Kidney capillary endothelial cell (primary cell): ENCODE measurements around the gene TBX1.

Experiments used
- DNase-seq: peaks from one replicate; pipeline ENCODE4 v3.0.0-alpha.2; 2018; ENCODE audit warnings: low spot score

Gene TBX1

GRCh38 chr22:19800306-19800705 is 39.7 kb downstream of the TBX1 start:
- DNase-seq: no peak

DNA sequence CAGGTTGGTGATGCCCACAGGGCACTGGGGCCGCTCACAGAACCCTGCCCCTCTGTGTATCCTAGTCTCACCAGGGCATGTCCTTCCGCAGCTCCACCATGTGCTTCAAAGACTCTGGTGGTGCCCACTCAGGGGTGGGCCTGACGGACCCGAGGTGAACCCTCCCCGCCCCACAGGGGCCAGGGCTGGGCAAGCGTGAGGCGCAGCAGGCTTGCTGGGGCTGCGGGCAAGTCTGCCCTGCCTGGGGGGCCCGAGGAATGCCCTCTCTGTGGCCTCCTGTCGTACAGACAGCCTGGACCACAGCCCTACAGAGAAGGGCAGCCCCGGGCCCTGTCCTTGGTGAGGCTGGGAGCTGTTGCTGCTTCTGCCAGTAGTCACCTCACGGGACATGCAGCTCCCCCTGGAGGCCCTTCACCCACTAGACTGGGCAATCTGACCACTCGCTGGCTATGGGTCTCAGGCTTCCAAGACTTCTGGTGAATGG is 40.2 kb downstream of the TBX1 start:
- no peak for DNase-seq

DNA sequence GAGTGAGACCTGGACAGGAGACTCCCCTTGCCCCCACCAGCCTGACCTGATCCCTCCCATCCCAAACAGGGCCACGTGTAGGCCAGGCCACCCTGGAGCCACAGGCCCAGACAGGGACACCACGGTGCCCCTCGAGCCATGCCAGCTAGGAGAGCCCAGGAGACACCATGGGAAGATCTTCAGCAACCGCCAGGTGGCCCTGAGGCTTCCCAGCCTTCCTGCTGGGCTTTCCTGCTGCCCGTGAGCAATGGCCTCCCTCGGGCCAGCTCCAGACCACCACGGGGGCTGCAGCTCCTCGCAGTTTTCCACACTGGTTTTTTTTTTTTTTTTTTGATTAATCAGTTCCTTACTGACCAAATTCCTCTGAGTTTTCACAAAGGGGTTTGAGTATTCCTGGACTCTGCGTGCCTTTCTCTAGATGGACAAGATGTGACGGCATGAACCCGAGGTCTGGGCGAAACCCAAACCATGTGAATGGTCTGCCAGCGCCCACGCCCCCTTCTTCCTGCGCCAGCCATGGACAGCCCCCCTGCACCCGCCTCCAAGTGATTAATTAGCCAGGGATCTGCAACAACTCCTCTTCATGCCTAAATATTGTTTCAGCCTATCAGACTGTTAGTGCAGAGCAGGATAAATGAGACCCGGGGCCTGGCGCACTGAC is 40.9 kb downstream of the TBX1 start:
- no peak for DNase-seq

DNA sequence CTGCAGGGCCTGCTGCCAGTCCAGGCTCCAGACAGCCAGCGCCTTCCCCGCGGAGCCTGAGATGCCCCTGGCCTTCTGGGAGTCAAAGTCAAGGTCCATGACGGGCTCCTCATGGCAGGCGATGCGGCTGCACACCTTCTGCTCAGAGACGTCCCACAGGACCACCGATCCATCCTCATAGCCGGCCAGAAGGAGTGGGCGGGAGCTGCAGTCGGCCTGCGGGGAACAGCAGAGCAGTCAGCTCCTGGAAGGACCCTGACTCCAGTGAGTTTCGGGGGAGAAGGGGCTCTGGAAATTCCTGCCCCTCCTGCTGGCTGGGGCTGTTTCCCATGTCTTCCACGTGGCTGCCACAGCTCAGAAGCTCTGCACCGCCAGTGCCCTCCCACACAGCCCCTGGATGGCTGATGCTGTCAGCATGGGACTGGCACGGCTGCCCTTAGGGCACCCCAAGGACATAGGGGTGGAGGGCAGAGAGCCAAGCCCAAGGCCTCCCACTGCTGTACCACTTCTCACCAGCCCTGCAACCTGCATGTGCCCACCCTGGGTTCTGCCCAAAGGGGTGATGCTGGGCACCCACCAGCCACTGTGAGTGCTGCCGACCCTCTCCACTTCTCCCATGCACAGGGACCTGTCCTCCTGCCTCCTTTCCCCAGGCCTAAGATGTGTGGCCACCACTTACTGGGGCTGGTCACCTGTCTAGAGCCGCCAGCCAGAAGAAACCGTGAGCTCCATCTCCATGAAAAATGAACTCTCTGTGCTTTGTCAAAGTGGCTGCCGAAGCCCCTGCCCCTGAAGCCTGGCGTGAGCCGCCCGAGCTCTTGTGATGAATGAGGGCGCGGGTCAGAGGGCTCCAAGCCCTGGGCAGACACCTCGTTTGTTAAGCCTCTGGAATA is 41.7 kb downstream of the TBX1 start:
- DNase-seq: no peak

DNA sequence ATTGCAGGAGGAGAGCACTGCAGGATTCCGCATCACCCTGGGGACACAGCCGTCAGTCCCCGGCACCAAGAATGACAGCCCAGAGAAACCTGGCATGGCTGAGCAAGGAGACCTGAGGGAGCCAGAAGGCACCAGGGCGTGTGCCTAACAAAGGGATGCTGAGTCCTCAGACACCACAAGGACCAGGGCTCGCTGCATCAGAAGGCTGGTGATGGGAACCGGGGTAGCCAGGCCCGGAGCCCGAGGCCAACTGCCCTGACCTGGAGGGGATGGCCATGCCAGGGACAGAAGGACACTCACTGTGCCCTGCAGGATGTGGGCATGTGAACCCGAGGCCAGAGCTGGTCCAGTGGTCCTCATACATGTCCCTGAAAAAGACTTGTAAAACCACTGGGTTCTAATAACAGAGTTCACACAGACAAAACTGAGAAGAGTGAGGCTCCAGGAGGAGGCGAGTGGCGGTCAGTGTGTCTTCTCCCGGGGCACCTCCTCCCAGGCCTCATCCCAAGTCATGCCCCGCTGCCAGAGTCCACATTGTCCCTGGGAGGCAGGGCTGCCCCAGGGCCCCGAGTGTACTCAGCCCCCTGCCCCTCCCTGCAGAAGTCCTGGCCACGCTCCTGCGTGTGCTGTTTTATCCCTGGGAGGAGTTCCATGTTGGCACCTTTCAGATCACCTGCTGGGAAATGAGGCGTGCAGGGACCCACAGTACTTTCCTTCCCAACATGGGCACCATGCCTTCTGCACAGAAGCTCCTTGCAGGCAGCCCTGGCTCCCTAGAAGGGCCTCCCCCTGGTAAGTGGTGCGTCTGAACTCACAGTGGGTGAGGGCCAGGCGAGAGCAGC is 42.5 kb downstream of the TBX1 start:
- DNase-seq: no peak

DNA sequence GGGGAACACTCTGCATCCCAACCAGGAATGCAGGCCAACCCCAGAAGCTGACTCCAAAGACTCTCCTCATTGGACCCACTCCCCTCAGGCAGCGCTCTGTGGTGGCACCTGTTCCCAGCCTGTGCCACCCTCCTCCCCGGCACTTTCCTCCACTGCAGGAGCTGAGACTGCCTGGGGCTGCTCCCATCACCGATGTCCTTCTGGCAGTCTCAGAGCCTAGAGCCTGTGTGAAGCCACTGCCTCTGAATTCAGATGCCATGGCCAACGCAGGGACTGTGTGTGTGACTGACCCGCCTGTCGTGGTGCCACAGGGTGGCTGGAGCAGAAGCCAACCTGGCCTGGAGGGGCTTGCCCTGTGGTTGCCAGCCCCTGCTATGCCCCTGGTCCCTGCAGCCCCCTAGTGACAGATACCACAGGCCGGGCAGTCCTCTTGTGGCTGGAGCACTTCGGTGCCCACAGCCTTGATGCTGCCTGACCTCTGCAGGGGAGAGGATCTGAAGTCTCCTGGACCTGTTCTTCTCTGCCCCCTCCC is 43.2 kb downstream of the TBX1 start:
- DNase-seq: no peak

DNA sequence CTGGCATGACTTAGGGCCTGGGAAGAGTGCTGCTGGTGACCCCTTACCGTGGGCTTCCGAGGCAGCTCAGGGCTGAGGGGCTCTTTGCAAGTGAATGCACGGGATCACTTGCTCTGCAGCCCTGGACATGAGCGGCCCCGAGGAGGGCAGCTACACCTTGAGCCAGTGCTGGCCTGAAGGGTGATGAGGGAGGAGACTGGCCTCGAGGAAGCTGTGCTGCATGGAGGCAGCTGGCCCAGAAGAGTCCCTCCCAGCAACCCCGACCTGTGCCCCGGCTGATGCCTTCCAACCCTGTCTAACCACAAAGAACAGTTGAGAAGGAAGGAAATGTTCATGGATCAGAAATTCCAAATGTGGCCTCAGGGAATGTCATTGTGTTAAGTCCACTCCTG is 45.2 kb downstream of the TBX1 start:
- DNase-seq: peak; percentile 33

- DNase-seq: peak; percentile 6
Measured at GRCh38 chr22:19806213-19807160, 45.9 kb downstream of the TBX1 start.

GRCh38 chr22:19807161-19807913 is 46.8 kb downstream of the TBX1 start:
- DNase-seq: no peak

DNA sequence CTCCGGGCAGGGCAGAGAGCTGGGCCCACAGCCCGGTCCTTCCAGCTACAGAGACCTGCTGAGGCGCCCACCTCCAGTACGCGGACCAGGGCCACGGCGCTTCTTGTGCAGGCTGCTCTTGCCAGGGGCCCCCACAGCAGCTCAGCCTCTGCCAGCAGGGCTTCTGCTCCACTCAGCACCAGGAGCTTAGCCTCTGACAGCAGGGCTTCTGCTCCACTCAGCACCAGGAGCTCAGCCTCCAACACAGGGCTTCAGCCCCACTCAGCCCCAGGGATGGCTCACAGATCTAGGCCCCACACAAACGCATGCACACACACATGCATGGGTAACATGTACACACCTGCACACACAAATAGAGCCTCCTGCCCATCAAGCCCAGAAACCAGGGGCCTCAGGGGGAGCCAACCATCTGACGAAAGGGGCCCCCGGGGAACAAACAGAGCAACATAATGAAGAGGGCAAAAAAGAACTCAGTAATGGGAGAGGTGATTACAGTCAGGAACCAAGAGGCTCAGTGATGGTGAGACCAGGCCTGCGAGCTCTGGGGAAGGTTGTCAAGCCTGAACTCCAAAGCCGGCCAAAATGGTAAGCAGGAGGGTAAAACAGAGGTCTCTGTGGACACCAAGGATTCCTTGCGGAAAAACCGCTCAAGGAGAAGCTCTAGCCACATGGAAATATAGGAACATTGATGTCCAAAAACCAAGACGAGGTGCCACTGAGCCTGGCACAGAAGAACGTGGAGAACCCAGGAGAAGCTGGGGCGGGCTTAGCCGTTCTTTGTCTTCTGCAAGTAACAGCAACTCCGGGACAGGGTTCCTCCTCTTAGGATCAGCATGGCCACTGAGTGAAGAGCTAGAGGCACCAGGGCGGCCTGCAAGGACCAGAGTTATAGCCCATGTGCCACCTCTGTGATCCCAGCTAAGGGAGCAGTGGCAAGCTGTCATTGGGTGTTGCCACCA is 47.6 kb downstream of the TBX1 start:
- DNase-seq: no peak

DNA sequence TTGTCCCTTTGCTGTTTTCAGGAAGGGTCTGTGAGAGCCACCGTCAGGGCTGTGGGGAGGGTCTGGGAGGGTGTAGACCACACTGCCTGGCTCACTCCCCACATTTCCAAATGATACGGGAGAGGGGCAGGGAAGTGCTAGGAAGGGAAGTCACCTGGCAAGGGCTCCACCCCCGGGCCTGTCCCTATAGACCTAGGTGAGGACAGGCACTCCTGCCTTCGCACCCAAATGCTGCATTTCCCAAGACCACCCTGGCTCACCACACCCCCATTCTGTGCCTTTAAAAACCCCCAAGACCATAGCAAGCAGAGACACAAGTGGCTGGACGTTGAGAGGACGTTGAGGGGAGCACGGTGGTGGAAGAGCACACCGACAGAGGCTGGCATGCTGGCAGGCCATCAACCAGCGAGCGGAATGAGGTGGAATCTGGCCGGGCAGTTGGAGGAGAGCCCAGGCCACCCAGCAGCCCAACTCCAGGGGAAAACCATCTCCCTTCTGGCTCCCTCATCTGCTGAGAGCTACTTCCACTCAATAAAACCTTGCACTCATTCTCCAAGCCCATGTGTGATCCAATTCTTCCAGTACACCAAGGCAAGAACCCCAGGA is 48.4 kb downstream of the TBX1 start:
- no peak for DNase-seq

- no peak for DNase-seq
Measured at GRCh38 chr22:19809741-19810140, 49.2 kb downstream of the TBX1 start.

- peak; percentile 16 for DNase-seq
Measured at GRCh38 chr22:19810381-19811201, 50.0 kb downstream of the TBX1 start.

DNA sequence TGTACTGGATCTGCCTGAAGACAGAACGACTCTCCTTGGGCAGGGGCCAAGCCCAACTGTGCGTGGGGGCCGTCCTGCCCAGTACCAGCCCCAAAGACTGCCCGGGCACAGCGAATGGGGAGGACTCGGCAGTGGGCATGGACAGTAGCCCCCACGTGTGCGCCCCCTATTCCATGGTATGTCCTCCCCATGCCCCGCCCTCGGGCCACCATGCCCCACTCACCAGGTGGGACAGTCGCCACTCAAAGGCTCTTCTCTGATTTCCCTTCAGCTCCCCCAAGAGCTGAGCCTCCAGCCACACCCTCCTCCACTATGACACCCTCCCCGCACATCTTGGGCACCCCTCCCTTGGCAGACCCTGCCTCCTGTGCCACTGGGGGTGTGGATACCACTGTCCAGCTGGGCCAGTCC is 50.6 kb downstream of the TBX1 start:
- no peak for DNase-seq

DNA sequence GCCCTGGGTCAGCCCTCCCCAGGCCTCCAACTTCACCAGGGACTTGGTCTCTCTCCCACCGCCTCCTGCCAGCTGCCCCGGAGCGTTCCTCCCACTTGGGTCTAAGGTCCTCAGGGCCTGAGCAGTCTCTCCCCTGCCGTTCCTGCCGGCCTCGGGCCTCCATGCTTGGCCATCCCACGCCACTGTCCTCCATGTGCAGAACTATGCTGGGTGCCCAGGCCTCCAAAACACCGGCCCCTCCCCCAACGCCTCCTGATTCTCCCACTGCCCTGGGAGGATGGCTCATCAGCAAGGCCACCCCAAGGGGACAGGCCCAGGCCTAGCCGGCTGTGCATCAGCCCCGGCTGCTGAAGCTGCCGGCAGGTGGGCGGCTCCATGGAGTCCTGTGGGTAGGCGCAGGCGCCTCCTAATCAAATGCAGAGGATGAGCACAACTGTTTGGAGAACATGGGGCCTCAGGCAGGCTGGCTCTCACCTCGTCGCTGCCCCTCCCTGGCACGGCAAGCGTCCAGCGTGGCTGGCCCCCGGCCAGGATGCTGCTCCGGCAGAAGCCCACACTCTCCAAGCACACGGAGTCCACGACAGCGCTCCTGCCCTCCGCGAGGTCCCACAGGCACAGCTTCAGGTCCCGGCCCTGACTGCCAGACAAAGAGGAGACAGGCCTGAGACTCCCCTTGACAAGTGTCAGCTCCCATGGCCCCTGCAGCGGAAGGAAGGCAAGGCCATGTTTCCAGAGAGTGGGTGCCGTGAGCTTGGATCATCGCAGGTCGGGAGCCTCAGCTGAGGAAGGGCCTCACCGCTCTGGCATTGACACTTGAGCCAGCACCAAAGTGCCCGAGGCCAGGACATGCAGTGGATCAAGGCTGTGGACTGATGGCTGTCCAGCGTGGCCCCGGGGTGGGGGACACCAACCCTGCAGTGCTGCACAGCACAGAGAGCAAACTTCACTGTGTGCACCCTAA is 51.5 kb downstream of the TBX1 start:
- no peak for DNase-seq

- no peak for DNase-seq
Measured at GRCh38 chr22:19812910-19813309, 52.3 kb downstream of the TBX1 start.

DNA sequence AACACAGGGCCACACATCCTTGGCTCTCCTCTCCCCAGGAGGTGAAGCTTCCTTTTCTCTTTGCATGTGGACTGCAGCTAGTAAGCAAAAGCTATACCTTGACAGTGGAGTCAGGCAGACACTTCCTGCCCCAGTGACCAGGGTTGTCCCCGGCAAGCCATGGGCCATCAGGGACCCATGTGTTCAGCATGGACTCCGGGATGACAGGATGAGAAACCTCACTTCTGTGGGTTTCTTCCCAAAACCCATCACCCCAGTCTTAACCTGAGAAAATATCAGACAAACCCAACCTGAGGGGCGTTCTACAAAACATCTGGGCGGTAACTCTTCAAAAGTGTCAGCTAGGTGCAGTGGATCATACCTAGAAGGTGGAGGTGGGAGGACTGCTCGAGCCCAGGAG is 53.9 kb downstream of the TBX1 start:
- no peak for DNase-seq
